HG03457 (cell line): ENCODE measurements around the gene RP2.
A peak's percentile ranks its signal among the peaks of the same experiment; 100 is the strongest.

Source experiments
- ATAC-seq: cut with Tn5 transposase; IDR thresholded peaks from one replicate; pipeline ENCODE4 v1.9.1; 2021; ENCODE audit warnings: moderate number of reproducible peaks; ENCODE audit not compliant: unreplicated experiment

Gene RP2

DNA sequence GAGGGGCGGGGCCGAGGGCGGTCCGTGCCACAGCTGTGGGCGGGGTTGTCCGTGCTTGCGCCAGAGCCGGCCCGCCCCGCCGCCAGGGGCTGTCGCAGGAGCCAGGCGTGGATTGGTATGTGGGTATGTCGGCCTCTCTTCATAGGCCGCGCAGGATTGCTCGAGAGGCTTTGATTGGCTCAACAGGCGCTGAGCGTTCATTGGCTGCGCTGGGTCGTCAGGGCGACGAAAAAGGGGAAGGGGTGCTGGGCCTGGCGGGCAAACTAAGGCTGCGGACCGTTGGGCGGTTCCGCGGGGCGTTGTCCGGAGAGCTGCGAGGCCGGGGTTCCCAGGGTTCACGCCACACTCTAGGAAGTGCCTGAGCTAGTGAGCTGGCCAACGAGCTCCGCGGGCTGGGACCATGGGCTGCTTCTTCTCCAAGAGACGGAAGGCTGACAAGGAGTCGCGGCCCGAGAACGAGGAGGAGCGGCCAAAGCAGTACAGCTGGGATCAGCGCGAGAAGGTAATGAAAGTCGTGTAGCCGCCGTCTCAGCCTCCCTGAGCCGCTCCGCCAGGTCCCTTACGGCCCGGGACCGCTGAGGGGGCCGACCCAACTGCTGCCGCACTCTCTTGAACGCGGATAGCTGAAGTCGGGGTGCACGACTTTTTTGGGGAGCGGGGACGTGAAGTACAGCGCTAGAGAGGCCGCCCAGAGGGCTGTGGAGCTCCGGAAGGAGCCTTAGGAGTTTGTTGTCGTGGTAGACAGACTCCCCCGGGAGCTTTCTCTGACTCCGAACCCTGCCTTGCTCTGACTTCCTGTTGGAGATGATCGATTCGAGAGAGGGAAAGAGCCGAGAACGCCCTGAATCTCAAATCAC lies at the start of gene RP2:
Gene RP2 (plus strand): TSS at position 343 of the 857 bp plus-strand sequence. CDS start 58 bp downstream, at position 401.
- ATAC-seq = peak; percentile 91

DNA sequence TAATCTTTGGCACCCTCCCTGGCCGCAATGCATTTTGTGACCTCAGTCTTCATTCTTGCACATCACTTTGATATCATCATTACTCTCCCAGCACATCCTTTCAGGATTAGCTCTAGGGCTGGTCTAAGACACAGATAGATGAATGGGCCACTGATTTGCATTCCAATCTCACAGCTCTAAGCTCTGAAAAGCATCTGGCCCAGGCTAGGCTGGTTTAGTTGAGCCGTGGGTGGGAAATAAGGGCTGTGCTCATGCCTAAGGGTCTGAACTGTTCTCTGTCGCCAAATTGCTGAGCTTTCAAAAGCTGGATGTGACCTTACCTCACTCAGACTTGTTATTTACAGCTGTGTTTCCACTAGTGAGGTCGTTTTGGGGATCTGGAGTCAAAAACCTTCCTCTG lies 47.9 kb upstream of the RP2 start:
- ATAC-seq = no peak

DNA sequence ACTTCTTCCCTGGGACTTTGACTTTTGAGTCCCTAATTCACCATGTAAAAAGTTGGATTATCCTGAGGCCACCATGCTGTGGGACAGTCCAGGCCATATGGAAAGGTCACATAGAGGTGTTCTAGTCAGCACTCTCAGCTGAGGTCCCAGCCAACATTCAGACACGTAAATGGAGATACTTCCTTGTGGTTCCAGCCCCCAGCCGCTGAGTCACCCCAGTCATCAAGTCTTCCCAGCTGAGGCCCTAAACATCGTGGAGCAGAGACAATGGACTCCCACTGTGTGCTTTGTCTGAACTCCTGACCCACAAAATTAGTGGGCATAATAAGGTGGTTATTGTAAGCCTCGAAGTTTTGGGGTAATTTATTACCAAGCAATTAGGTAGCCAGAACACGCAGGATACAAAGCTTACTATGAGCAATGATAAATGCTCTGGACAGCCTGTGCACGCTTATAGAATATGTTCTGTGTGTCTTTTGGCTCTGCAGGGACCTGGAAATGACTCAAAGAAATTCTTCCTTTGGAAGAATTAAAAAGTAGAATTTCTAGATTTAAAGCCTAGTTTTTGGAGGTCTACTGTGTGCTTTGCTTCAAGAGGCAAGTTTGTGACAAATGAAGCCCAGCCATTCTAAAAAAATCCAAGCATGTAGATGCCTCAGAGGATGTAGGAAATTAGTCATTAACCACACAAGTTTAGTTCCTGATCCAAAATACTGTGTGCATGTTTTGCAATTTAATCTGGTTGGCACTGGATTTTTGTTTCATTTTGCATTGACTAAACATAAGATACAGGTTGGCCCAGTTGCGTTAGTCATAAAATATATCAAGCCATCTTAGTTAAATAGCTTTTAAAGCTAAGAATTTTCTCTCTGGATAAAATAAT lies 44.7 kb upstream of the RP2 start:
- no peak for ATAC-seq

DNA sequence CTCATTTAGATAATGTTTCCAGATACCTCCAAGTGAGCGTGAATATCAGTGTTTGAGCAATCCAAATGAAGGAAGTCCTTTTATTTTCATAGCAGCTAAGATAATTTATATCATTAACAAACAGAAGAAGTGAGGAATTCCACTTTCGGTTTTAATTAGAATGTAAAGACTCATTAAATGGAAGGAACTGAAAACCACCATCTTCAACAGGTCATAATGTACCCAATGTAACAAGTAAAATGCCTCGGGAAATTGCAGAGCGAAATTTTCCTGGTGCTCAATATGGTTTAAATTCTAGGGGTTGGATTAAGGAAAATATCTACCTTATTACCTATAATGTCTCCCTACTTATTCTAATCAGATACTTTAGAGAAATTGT lies 44.0 kb upstream of the RP2 start:
- ATAC-seq = no peak

DNA sequence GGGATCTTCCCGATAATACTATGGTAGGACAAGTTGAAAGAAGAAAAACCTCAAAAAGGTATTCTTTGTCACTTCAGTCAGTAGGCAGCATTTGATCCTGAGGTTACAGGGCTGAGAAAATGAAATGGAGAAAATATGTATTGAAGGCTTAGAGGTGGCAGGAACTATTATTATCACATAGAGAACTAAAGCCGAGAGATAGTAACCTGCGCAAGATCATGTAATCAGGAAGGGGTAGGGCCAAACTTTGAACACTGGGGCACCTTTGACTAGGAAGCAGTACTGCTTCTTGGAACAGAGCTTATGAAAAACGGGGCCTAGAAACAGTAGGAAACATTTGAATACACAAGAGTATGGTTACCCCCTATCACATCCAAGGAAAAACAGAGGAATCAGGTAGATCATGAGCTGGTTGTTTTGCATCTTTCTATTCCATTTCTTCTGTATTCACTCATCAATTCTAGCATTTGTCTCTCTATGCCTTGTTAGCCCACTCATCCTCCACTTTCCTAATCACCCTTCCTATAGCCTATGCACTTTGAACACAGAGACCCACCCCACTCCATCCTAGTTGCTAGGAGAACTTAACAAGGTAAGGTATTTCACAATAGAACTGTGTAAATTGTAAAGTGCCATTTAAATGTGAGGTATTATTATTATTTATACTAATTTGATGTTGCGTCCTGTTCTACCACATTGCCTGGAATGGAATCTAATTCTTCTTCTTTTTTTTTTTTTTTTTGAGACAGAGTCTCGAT lies 43.3 kb upstream of the RP2 start:
- no peak for ATAC-seq

DNA sequence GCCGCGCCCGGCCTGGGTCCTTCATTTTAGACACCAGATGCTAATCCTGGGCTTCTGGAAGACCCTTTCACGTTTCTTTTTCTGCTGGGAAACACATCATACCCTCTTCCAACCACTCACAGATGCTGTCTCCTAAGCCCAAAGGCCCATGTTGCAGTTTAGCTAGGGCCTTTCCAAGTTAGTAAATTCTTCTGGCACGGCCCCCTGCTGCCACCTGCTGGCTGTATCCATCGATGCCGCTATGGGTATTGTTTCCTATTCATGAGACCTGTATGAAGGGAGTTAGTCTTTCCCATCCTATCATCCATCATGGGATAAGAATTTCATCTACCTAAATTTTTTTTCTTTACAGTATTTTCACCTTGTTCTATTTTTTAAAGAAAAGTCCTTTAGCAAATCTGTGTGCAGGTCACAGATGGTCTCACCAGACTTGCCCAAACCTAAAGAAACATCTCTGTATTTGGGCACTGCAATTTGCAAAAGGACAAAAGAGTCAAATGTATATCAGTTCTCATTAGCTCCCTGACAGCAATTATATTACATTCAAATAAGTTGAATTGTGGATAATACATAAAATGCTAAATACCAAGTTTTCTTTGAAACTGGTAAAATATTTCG lies 40.2 kb upstream of the RP2 start:
- no peak for ATAC-seq

DNA sequence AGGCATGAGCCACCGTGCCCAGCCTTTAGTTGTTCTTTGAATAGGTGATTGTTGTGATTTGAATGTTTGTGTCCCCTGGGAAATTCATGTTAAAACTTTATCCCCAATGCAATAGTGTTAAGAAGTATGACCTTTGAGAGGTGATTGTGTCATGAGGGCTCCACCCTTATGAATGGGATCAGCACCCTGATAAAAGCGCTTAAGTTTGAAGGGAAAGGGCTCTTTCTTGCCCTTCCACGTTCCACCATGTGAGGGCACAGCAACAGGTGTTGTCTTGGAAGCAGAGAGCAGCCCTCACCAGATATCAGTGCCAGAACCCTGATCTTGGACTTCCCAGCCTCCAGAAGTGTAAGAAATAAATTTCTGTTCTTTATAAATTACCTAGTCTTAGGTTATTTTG lies 33.7 kb upstream of the RP2 start:
- ATAC-seq = no peak

DNA sequence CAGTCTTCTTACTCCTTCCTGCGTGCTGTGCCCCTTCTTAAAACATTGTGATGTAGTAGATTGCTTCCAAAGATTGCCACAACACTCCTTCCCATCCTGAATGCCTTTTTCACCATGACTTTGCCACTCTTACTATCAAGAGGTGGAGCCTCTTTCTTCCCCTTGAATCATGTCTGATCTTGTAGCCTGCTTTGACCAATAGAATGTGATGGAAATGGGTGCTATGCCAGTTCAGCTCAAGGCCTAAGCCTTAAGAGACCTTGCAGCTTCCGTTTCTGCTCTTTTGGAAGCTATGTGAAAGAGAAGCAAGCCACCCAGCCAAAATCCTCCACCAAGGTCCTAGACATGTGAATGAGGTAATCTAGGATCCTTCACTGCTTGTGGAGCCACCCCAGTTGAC lies 31.6 kb upstream of the RP2 start:
- no peak for ATAC-seq

DNA sequence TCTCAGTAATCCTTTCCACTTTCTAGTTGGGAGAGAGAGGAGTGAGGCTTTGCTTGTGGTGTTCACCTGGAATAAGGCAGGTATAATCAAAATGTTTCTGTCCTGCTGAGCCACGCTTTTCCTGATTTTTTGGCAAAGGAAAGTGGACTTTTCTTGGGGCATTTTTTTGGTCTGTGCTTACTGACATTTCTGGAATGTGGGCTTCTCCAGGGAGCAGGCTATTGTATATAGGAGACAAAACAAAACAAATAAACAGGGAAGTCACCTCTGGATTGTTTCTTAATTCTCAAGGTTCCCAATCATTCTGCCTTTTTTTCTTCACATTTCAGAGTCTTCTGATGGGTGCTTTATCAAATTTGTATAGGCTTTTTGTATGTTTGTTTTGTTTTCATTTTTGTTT lies 25.7 kb upstream of the RP2 start:
- no peak for ATAC-seq

DNA sequence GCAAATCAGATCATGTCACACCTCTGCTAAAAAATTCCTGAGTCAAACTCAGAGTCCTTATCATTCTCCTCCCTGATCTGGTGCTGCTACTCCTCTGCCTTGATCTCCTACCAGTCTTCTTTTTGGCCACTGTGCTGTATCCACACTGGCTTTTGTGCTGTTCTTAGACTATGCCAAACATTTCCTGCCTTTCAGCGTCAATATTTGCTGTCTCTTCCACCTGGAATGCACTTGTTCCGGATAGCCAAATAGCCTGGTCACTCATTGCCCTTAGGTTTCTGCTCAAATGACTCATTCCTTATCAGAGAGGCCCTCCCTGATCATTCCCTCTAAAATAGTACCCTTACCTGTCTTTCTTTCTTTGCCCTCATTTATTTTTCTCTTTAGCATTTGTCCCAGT lies 24.4 kb upstream of the RP2 start:
- ATAC-seq = no peak

DNA sequence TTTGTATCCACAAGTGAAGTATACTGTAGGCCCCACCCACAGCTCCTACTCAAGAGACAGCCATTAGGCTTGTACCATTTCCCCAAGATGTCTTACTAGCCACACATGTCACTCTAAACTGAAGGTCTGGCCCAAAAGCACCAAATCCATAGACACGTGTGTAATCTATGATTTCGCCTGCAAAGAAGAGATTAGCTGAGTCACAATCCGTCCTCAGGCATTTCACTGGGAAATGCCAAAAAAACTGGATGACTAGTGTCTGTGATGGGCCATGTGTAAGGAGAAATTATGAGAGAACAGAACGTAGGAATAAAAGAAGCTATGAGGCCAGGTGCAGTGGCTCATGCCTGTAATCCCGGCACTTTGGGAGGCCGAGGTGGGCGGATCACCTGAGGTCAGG lies 21.9 kb upstream of the RP2 start:
- no peak for ATAC-seq

DNA sequence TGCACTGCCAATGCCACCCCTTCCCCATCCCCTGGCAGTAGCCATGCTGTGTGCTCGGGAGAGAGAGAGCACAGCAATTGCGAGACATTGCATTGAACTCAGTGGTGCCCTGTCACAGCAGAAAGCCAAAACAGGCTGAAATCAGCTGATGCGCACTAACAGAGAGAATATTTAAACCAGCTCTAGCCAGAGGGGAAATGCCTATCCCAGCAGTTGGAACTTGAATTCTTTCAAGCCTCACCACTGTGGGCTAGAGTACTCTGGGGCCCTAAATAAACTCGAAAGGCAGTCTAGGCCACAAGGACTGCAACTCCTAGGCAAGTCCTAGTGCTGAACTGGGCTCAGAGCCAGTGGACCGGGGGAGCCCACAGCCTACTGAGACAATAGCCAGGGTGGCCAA lies 17.7 kb upstream of the RP2 start:
- ATAC-seq = no peak

DNA sequence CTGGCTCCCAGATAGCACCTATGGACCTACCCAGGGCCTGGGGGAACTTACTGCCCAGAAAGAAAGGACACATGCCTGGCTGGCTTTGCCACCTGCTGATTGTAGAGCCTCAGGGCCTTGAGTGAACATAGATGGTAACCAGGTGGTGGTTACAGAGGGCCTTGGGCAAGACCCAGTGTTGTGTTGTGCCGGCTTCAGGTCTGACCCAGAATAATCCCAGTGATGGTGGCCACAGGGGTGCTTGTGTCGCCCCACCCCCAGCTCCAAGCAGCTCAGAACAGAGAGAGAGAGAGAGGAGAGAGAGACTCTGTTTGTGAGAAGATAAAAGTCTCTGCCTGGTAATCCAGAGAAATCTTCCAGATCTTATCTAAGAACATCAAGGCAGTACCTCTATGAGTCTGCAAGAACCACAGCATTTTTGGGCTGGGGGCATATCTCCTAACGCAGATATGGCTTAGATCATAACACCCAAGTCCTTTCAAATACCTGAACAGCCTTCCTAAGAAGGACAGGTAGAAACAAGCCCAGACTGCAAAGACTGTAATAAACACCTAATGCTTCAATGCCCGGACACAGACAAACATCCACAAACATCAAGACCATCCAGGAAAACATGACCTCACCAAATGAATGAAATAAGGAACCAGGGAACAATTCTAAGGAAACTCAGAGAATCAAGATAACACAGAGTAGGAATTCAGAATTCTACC lies 16.3 kb upstream of the RP2 start:
- ATAC-seq = no peak

DNA sequence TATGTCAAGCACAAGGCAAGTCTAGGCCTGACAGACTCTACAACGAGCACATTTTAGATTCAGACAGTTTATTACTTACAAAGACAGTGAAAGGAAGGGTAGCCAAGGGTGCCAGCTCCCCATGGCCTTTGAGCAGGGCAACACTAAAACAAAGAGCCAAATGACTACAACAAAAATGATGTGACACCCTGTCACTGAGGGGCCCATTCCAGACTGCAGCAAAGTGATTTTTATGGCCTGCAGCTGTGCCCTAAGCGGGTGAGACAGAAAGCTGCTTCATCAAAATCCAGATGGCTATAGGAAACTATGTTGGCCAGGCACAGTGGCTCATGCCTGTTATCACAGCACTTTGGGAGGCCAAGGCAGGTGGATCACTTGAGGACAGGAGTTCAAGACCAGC lies 13.4 kb upstream of the RP2 start:
- ATAC-seq = no peak

DNA sequence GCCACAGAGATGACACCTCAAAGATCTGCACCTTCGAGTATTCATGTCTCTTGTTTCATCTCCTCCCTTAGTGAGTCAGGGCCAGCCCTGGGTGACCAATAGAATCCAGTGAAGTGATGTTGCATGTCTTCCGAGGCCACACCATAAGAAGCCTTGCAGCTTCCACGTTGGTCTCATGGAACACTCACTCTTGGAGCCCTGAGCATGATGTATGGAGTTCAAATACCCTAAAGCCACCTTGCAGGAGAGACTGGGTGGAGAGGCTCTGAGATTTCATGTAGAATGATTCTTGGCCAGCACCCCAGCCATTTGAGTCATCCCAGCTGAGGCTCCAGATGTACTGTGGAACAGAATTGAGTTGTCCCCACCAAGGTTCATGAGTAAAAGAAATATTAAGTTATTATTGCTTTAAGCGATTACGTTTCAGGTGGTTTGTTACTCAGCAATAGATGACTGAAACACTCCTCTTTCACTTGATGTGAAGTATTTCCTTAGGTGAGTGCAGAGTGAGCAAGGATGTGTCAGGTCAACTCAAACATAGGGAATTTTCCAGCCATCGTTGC lies 5.0 kb upstream of the RP2 start:
- no peak for ATAC-seq

DNA sequence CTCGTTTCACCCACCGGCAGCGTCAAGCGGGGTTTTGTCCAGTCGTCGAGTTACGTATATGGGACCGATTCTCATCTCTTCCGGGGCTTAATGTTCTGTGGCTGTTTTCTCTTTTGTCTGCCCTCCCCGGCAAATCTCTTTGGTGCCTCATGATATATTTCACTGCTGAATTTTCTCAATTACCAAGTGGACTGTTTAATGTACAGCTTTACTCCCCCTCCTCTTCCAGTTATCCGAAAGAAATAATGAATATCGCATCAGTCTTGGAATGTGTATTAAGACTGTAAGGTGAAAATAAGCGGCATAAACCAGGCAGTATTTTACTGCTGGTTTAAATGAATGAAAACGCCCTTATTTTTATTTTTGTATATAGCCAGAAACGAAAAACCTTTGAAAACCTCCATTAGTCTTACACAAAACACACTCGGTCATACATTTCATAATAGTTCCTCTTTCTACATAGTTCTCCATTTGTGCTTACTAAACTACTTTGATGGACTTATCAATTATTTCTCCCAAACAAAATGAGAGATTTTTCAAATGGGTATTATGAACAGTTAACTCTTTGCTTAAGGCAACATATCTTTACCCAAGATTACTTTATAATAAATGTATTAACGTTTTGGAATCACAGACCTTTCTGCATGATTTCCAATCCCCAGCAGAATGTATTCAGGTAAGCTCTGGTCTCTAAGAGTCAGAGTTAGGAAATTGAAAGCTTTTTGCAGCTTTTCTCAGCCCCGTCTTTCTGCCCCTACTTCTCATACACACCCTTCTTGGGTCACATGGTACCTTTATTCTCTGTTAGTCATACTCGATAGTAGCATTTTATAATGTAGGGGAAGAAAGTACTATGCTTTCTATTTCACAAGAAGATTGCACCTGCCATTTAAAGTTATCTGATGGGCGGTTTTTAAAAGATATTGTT lies 979 bp downstream of the RP2 start:
- no peak for ATAC-seq

DNA sequence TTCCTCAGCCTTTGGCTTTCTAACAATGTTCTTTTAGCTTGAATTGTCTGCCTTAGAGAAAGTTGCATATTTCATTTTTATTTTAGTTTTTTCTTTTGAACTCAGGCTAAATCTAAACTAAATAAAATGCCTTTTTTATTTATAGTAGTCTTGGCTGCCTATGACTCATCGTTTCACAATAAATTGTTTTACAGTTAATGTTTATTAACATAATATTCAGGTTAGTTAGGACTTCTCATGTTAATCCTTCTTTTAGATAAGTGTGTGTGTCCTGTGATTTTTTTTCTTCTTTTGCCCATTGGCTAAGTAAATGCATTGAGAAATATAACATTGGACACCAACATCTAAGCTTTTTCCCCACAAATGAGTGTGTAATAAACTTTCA lies 1.6 kb downstream of the RP2 start:
- ATAC-seq = no peak

DNA sequence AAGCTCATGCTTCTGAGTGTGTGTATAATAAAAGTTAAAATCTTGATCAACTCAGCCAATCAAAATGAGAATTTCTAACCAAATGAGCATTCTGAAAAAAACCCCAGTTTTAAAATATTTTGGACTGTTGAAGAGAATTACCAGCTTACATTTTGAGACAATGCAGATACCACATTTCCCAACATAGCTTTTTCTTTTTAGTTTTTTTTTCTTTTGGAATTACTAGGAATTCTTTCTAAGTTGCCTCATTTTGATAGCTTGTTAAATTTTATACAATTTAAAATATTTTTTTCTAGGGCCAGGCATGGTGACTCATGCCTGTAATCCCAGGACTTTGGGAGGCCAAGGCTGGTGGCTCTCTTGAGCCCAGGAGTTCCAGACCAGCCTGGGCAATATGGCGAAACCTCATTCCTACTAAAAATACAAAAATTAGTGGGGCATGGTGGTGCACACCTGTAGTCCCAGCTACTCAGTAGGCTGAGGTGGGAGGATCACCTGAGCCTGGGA lies 2.2 kb downstream of the RP2 start:
- ATAC-seq = no peak

DNA sequence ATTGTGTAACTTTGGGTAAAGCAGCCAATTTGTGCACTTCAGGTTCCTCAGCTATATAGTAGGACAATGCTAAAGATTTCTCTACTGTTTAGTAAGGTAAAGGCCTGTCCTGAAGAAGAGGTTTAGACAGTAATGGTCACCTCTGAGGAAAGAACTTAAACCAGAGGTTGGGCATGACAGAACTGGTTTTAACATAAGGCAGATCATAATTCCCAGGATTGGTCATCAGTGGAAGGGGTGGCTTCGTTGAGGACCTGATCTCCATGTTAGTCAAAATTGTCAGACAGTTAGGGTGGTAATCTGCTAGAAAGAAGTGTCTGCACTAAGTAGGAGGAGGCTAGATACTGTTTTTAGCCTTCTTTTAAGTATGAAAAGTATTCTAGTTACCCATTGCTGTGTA lies 4.1 kb downstream of the RP2 start:
- ATAC-seq = no peak
